NCI-H1105 (cell line): ENCODE results near the gene SERTM2.

ENCODE experiments used
- DNase-seq: peaks from one replicate; lab custom pipeline; 2025; lab: John Stamatoyannopoulos, UW

Gene SERTM2

GRCh38 chrX:111560801-111561200 is 49.4 kb downstream of the SERTM2 start:
- no peak for DNase-seq

- DNase-seq: no peak
Measured at GRCh38 chrX:111561851-111562250, 50.4 kb downstream of the SERTM2 start.

GRCh38 chrX:111567542-111568255 is 56.3 kb downstream of the SERTM2 start:
- DNase-seq: no peak

- DNase-seq: no peak
Measured at GRCh38 chrX:111568354-111568753, 56.9 kb downstream of the SERTM2 start.

- no peak for DNase-seq
Measured at GRCh38 chrX:111568817-111569216, 57.4 kb downstream of the SERTM2 start.
